Subcutaneous adipose tissue (tissue), 4 donors: ENCODE results near the gene EYA4. TPM values are rescaled to one million over a fixed set of nuclear protein-coding genes. Genes with fewer than 3 reads are reported as not detected.

Source experiments
- CTCF ChIP-seq: fragments of 450-650 bp; IDR thresholded peaks from one replicate; pipeline ENCODE4 v1.5.1; 2016; ENCODE audit warnings: low read depth, mild to moderate bottlenecking, control low read depth, antibody characterized with exemption, moderate library complexity
- total RNA-seq, 4 donors: library from RNA; depleted of rRNA; stranded (reverse); fragments of >200 nt; gene quantifications; one replicate each; pipeline ENCODE4 v1.1.0, GENCODE V29; 2016

EYA4 gene
- total RNA-seq, 4 donors from 2014 or later: 1.5 to 7.7 (median 1.7) TPM

- TF ChIP-seq CTCF: no peak
Measured at GRCh38 chr6:133550026-133550425, 308.9 kb downstream of the EYA4 start.

- TF ChIP-seq CTCF: no peak
Measured at GRCh38 chr6:133551436-133551835, 310.3 kb downstream of the EYA4 start.

GRCh38 chr6:133551847-133552341 lies 310.7 kb downstream of the EYA4 start:
- TF ChIP-seq CTCF: no peak

GRCh38 chr6:133553652-133554051 lies 312.5 kb downstream of the EYA4 start:
- TF ChIP-seq CTCF: no peak

- TF ChIP-seq CTCF: no peak
Measured at GRCh38 chr6:133555685-133556084, 314.5 kb downstream of the EYA4 start.

- no peak for TF ChIP-seq CTCF
Measured at GRCh38 chr6:133559926-133560325, 318.8 kb downstream of the EYA4 start.

GRCh38 chr6:133567636-133568035 lies 326.5 kb downstream of the EYA4 start:
- TF ChIP-seq CTCF: no peak
